HepG2 (cell line): Measurements from ENCODE around the gene NEURL3. TPM values are rescaled to one million over a fixed set of nuclear protein-coding genes. Genes with fewer than 3 reads are reported as not detected.

Source experiments
- ARHGAP35 ChIP-seq: sonication (generic); formaldehyde crosslinking; IDR thresholded peaks from 2 replicates; pipeline ENCODE4 v1.9.0; 2022; ENCODE audit warnings: mild to moderate bottlenecking, inconsistent platforms, moderate library complexity, missing genetic modification reagents, borderline replicate concordance
- BATF2 ChIP-seq: sonication (generic); formaldehyde crosslinking; IDR thresholded peaks from 2 replicates; pipeline ENCODE4 v1.8.0; 2022; ENCODE audit warnings: mild to moderate bottlenecking, missing genetic modification reagents, moderate library complexity
- BRD4 ChIP-seq: sonication (generic); formaldehyde crosslinking; IDR thresholded peaks from 2 replicates; pipeline ENCODE4 v1.4.0; 2020; ENCODE audit warnings: missing genetic modification reagents
- CENPT ChIP-seq: sonication (generic); formaldehyde crosslinking; IDR thresholded peaks from 2 replicates; pipeline ENCODE4 v1.8.0; 2022; ENCODE audit warnings: low read depth, mild to moderate bottlenecking, moderate library complexity, missing genetic modification reagents
- FOXO1 ChIP-seq: sonication (generic); formaldehyde crosslinking; IDR thresholded peaks from 2 replicates; pipeline ENCODE4 v1.4.0; 2020; ENCODE audit warnings: missing genetic modification reagents
- HNF4A ChIP-seq: sonication (generic); formaldehyde crosslinking; IDR thresholded peaks from 2 replicates; pipeline ENCODE4 v1.4.0; 2020; ENCODE audit warnings: missing genetic modification reagents
- MYC ChIP-seq: sonication (generic); formaldehyde crosslinking; IDR thresholded peaks from 2 replicates; pipeline ENCODE4 v1.9.0; 2021; ENCODE audit warnings: missing genetic modification reagents, borderline replicate concordance
- PAXIP1 ChIP-seq: sonication (generic); formaldehyde crosslinking; conservative IDR thresholded peaks from 2 replicates; pipeline ENCODE4 v1.4.0; 2020; ENCODE audit warnings: mild to moderate bottlenecking, missing genetic modification reagents, moderate library complexity
- RAD51 ChIP-seq: fragments of 450-650 bp; IDR thresholded peaks from 2 replicates; pipeline ENCODE4 v1.6.1; 2016; ENCODE audit warnings: borderline replicate concordance
- TARDBP ChIP-seq: sonication (generic); formaldehyde crosslinking; IDR thresholded peaks from 2 replicates; pipeline ENCODE4 v1.8.0; 2022; ENCODE audit warnings: mild to moderate bottlenecking, missing genetic modification reagents
- THAP9 ChIP-seq: sonication (generic); formaldehyde crosslinking; IDR thresholded peaks from 2 replicates; pipeline ENCODE4; 2020; ENCODE audit warnings: missing genetic modification reagents, mild to moderate bottlenecking, borderline replicate concordance
- ZBTB10 ChIP-seq: sonication (generic); formaldehyde crosslinking; IDR thresholded peaks from 2 replicates; pipeline ENCODE4 v1.4.0; 2020; ENCODE audit warnings: missing genetic modification reagents, borderline replicate concordance
- ZBTB7A ChIP-seq: sonication (generic); formaldehyde crosslinking; IDR thresholded peaks from 2 replicates; pipeline ENCODE4 v1.8.0; 2022; ENCODE audit warnings: mild to moderate bottlenecking, missing genetic modification reagents
- ZKSCAN8 ChIP-seq: IDR thresholded peaks from 2 replicates; pipeline ENCODE4 v1.6.1; 2016; ENCODE audit warnings: borderline replicate concordance, missing genetic modification reagents, missing compliant biosample characterization
- ZNF18 ChIP-seq: sonication (generic); formaldehyde crosslinking; IDR thresholded peaks from 2 replicates; pipeline ENCODE4 v1.8.0; 2022; ENCODE audit warnings: mild to moderate bottlenecking, missing genetic modification reagents; ENCODE audit not compliant: insufficient replicate concordance
- ZNF354B ChIP-seq: sonication (generic); formaldehyde crosslinking; IDR thresholded peaks from 2 replicates; pipeline ENCODE4 v1.8.0; 2022; ENCODE audit warnings: mild to moderate bottlenecking, missing genetic modification reagents
- ZNF607 ChIP-seq: sonication (generic); formaldehyde crosslinking; IDR thresholded peaks from 2 replicates; pipeline ENCODE4 v1.5.1; 2020; ENCODE audit warnings: missing genetic modification reagents, mild to moderate bottlenecking, borderline replicate concordance
- polyA plus RNA-seq, 8 experiments: library from polyadenylated mRNA; depleted of rRNA in 3 of 8; stranded (reverse) in 7 of 8; unstranded in 1 of 8; fragments of >200 nt; fragmentation: Illumina TruSeq in 4 of 8; extraction: Trizol in 4 of 8; gene quantifications; 2 replicates each; pipeline versions ENCODE4 v1.2.1 to v1.2.3, GENCODE V29; 2011 to 2016; ENCODE audit warnings: low read depth in 4 of 8, missing spikeins in 1 of 8, mixed read lengths in 1 of 8; ENCODE audit not compliant: insufficient read depth in 1 of 8
- total RNA-seq, 5 experiments: library from RNA; depleted of rRNA; stranded (reverse); fragments of >200 nt; fragmentation: Illumina TruSeq; extraction: Trizol; gene quantifications; 2 replicates each; pipeline ENCODE4 v1.2.3, GENCODE V29; 2016; ENCODE audit warnings: low read depth in 1 of 5

Gene NEURL3
- total and polyA plus RNA-seq, 2 of the 13 experiments (the other 11 are each of a cell fraction or from before 2014, with no cell fraction given) = 0.16 to 1.2 TPM

- no peak for TF ChIP-seq THAP9 (CRISPR knock-in tag)
- peak; percentile 57 for TF ChIP-seq TARDBP (CRISPR knock-in tag)
- TF ChIP-seq HNF4A (CRISPR knock-in tag) = peak; percentile 57
- TF ChIP-seq ZNF18 = no peak
- TF ChIP-seq ARHGAP35 (CRISPR knock-in tag) = 0 out of 2 replicates have a peak, but pooled peaks have one; percentile 7
- TF ChIP-seq CENPT (CRISPR knock-in tag) = no peak
- no peak for TF ChIP-seq PAXIP1 (CRISPR knock-in tag)
- 0 out of 2 replicates have a peak, but pooled peaks have one; percentile 36 for TF ChIP-seq ZBTB7A (CRISPR knock-in tag)
- TF ChIP-seq RAD51 = no peak
- no peak for TF ChIP-seq ZNF354B (CRISPR knock-in tag)
- TF ChIP-seq FOXO1 (CRISPR knock-in tag) = peak; percentile 41; the same call in 1 of the 2 replicates
- peak; percentile 62; the same call in 1 of the 2 replicates for TF ChIP-seq ZNF607 (CRISPR knock-in tag)
- TF ChIP-seq MYC (CRISPR knock-in tag) = peak; percentile 21; the same call in 1 of the 2 replicates
- TF ChIP-seq BATF2 (CRISPR knock-in tag) = 0 out of 2 replicates have a peak, but pooled peaks have one; percentile 28
- peak; percentile 76; the same call in 1 of the 2 replicates for TF ChIP-seq ZBTB10 (CRISPR knock-in tag)
- TF ChIP-seq BRD4 (CRISPR knock-in tag) = no peak
- TF ChIP-seq ZKSCAN8 (CRISPR knock-in tag) = no peak
These were observed 2.9 kb upstream of the NEURL3 start (continued) for GRCh38 chr2:96507957-96508520.
